ENCODE data around the gene SSTR4. TPM values are rescaled to one million over a fixed set of nuclear protein-coding genes. Genes with fewer than 3 reads are reported as not detected.
A peak's percentile ranks its signal among the peaks of the same experiment; 100 is the strongest.

Gene SSTR4
- total and polyA plus RNA-seq, 2 experiments from 2014 or later, result not detected

- Histone ChIP-seq H3K9me3 (ENCODE audit: low read depth) (no peaks in the 10 kb centered on the region), H2AFZ (peak overlapping the region; percentile 94), H3K9ac (peak overlapping the region; percentile 85), H4K20me1 (ENCODE audit: insufficient read depth) (no peaks in the 10 kb centered on the region), H3F3A (ENCODE audit: insufficient read depth) (peaks cover 13% of the 10 kb centered on the region), H3K36me3 (ENCODE audit: low read depth) (no peaks in the 10 kb centered on the region), H3K4me3 (peak overlapping the region; percentile 77), H3K27me3 (replicated peaks; ENCODE audit: insufficient read depth) (no peaks in the 10 kb centered on the region), H3K9me2 (ENCODE audit: insufficient read depth) (no peaks in the 10 kb centered on the region), H3K4me2 (ENCODE audit: unreplicated experiment) (peak overlapping the region; percentile 94), H3K27ac (peak overlapping the region; percentile 41), H3K4me1 (ENCODE audit: insufficient read depth) (peaks cover 8% of the 10 kb centered on the region; the same call in 1 of the 2 replicates), H3K79me2 (ENCODE audit: insufficient read depth) (peaks cover 5% of the 10 kb centered on the region)
- in situ Hi-C loops (cut with MboI), result loop anchor here (10.0 to 25.0 kb wide), 2 partner anchors 186 to 284 kb away; no protein-coding TSS in a partner anchor
- no peak for TF ChIP-seq EZH2 (IDR thresholded peaks at IDR 0.05; ENCODE audit: insufficient read depth, poor library complexity, severe bottlenecking)
- TF ChIP-seq EZH2phosphoT487 (IDR thresholded peaks at IDR 0.05; ENCODE audit: insufficient read depth, low read depth), result no peak
- DNase-seq, result peak; percentile 89
- WGBS, 2 experiments (ENCODE audit: low coverage in 1 of 2, low lambda C conversion rate in 2 of 2, missing lambda C conversion rate in 2 of 2), result 10 to 12% methylated on average over 42 to 46 of the region's 46 CpGs
Measured at GRCh38 chr20:23050847-23051627, 15.9 kb downstream of the SSTR4 start.

DNA sequence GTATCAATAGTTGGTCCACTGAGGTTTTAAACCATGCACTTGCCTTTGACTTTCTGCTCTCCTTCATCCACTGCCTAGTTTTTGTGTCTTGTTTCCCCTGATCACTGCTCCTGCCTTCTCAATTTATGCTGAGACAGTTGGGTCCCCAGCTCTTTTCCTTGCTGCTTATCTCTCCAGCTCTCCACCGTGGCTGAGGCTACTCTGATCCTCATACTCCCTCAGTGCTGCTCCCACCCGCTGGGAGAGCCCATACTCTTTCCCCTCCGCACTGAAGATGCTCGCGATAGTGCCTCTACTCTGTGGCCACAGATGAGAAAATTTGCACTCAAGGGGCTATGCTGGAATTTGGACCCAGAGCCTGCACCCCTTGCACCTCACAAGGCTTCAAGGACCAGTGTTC is 17.8 kb downstream of the SSTR4 start:
- no peak overlapping the region for H3K4me2 ChIP-seq (ENCODE audit: unreplicated experiment)
- no peaks in the 10 kb centered on the region for H3K9me3 ChIP-seq (ENCODE audit: low read depth)
- H2AFZ ChIP-seq, result no peak overlapping the region
- in situ Hi-C loops (cut with MboI), result loop anchor here (10.0 to 25.0 kb wide), 2 partner anchors 184 to 282 kb away; no protein-coding TSS in a partner anchor
- WGBS, 2 experiments (ENCODE audit: low coverage in 1 of 2, low lambda C conversion rate in 2 of 2, missing lambda C conversion rate in 2 of 2), result 93 to 98% methylated on average over 5 of the region's 5 CpGs
- no peaks in the 10 kb centered on the region for H3K9me2 ChIP-seq (ENCODE audit: insufficient read depth)
- H3K9ac ChIP-seq, result no peak overlapping the region
- no peak overlapping the region for H3K27ac ChIP-seq
- no peaks in the 10 kb centered on the region for H3K27me3 ChIP-seq (replicated peaks; ENCODE audit: insufficient read depth)
- DNase-seq, result no peak
- H3F3A ChIP-seq (ENCODE audit: insufficient read depth), result peaks cover 5% of the 10 kb centered on the region; the same call in 1 of the 2 replicates
- H3K4me1 ChIP-seq (ENCODE audit: insufficient read depth), result no peaks in the 10 kb centered on the region
- no peaks in the 10 kb centered on the region for H3K36me3 ChIP-seq (ENCODE audit: low read depth)
- H3K79me2 ChIP-seq (ENCODE audit: insufficient read depth), result no peaks in the 10 kb centered on the region
- H4K20me1 ChIP-seq (ENCODE audit: insufficient read depth), result no peaks in the 10 kb centered on the region
- TF ChIP-seq EZH2phosphoT487 (IDR thresholded peaks at IDR 0.05; ENCODE audit: insufficient read depth, low read depth), result no peak
- TF ChIP-seq EZH2 (IDR thresholded peaks at IDR 0.05; ENCODE audit: insufficient read depth, poor library complexity, severe bottlenecking), result no peak
- no peak overlapping the region for H3K4me3 ChIP-seq

DNA sequence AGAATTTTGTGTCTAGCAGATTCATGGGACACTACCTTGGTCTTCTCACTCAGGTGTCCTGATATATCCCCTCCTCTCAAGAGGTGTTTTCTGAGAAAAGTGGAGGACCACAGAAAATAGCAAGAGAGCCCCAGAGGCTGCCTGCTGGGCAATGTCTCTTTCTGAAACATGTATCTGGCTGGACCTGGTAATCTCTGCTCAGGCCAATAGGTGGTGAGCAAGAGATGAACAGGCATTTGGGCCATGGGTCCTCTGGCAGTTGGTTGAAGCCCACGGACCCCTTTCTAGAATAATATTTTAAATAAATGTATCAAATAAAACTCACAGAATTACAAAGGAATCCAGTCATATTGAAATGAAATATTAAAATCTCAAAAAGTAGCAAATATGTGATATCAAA is 23.1 kb downstream of the SSTR4 start:
- H3K9me3 ChIP-seq (ENCODE audit: low read depth), result no peaks in the 10 kb centered on the region
- H3K4me3 ChIP-seq, result no peak overlapping the region
- WGBS, 2 experiments (ENCODE audit: low coverage in 1 of 2, low lambda C conversion rate in 2 of 2, missing lambda C conversion rate in 2 of 2), result 76 to 88% methylated on average over 1 of the region's 1 CpG
- no peak for DNase-seq
- H3F3A ChIP-seq (ENCODE audit: insufficient read depth), result peaks cover 16% of the 10 kb centered on the region
- no peaks in the 10 kb centered on the region for H4K20me1 ChIP-seq (ENCODE audit: insufficient read depth)
- in situ Hi-C loops (cut with MboI), result loop anchor here (10.0 to 25.0 kb wide), 2 partner anchors 179 to 277 kb away; no protein-coding TSS in a partner anchor
- H3K9me2 ChIP-seq (ENCODE audit: insufficient read depth), result no peaks in the 10 kb centered on the region
- H3K9ac ChIP-seq, result no peak overlapping the region
- no peaks in the 10 kb centered on the region for H3K27me3 ChIP-seq (replicated peaks; ENCODE audit: insufficient read depth)
- no peak overlapping the region for H3K4me2 ChIP-seq (ENCODE audit: unreplicated experiment)
- H3K79me2 ChIP-seq (ENCODE audit: insufficient read depth), result no peaks in the 10 kb centered on the region
- H3K4me1 ChIP-seq (ENCODE audit: insufficient read depth), result peaks cover 11% of the 10 kb centered on the region
- no peak overlapping the region for H2AFZ ChIP-seq
- no peak overlapping the region for H3K27ac ChIP-seq
- TF ChIP-seq EZH2phosphoT487 (IDR thresholded peaks at IDR 0.05; ENCODE audit: insufficient read depth, low read depth) (no peak), EZH2 (IDR thresholded peaks at IDR 0.05; ENCODE audit: insufficient read depth, poor library complexity, severe bottlenecking) (no peak)
- no peaks in the 10 kb centered on the region for H3K36me3 ChIP-seq (ENCODE audit: low read depth)

DNA sequence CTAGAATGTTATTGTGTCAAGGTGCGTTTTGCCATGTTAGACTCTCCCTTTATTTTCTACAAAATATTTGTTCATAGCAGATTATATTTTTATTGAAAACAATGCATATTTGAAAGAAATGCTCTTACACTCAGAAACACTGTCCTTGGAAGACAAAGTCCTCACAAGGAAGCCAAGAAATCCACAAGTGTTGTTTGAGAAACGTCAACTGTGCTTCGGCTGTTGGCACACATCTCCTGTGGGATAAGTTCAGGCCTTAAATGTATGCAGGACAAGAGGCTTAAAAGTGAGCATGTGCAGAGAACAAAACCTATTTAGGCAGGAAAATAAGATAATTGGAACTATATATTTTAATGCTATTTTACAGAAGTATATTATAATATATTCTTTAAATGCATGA is 23.9 kb downstream of the SSTR4 start:
- WGBS, 2 experiments (ENCODE audit: low coverage in 1 of 2, low lambda C conversion rate in 2 of 2, missing lambda C conversion rate in 2 of 2), result 87 to 92% methylated on average over 3 of the region's 3 CpGs

More for the DNA sequence above, 23.9 kb downstream of the SSTR4 start:
- no peak overlapping the region for H3K9ac ChIP-seq
- H3K4me1 ChIP-seq (ENCODE audit: insufficient read depth), result peaks cover 11% of the 10 kb centered on the region
- H4K20me1 ChIP-seq (ENCODE audit: insufficient read depth), result no peaks in the 10 kb centered on the region
- in situ Hi-C loops (cut with MboI), result loop anchor here (10.0 to 25.0 kb wide), 2 partner anchors 178 to 276 kb away; no protein-coding TSS in a partner anchor
- H2AFZ ChIP-seq, result no peak overlapping the region
- H3K4me3 ChIP-seq, result no peak overlapping the region
- H3K9me2 ChIP-seq (ENCODE audit: insufficient read depth), result no peaks in the 10 kb centered on the region
- H3K27ac ChIP-seq, result no peak overlapping the region
- H3K4me2 ChIP-seq (ENCODE audit: unreplicated experiment), result no peak overlapping the region
- no peaks in the 10 kb centered on the region for H3K79me2 ChIP-seq (ENCODE audit: insufficient read depth)
- no peaks in the 10 kb centered on the region for H3K36me3 ChIP-seq (ENCODE audit: low read depth)
- H3F3A ChIP-seq (ENCODE audit: insufficient read depth), result peaks cover 16% of the 10 kb centered on the region
- TF ChIP-seq EZH2 (IDR thresholded peaks at IDR 0.05; ENCODE audit: insufficient read depth, poor library complexity, severe bottlenecking) (no peak), EZH2phosphoT487 (IDR thresholded peaks at IDR 0.05; ENCODE audit: insufficient read depth, low read depth) (no peak)
- no peaks in the 10 kb centered on the region for H3K27me3 ChIP-seq (replicated peaks; ENCODE audit: insufficient read depth)
- H3K9me3 ChIP-seq (ENCODE audit: low read depth), result no peaks in the 10 kb centered on the region
- DNase-seq, result no peak
